NCI-H2227 treated with DMSO at 0.1 percent for 48 hours (cell line): ENCODE results near the gene PCSK4.

Source experiments
- DNase-seq: peaks from one replicate; lab custom pipeline; 2025; lab: John Stamatoyannopoulos, UW

Gene PCSK4

GRCh38 chr19:1438035-1438932, 51.9 kb downstream of the PCSK4 start, which contains the start of gene RPS15:
Gene RPS15 (plus strand): TSS chr19:1438396. CDS start chr19:1438426, 30 bp downstream.
- DNase-seq = peak; percentile 87

GRCh38 chr19:1437609-1438008, 52.5 kb downstream of the PCSK4 start:
- DNase-seq = no peak

- DNase-seq = no peak
These were observed 54.7 kb downstream of the PCSK4 start for GRCh38 chr19:1435378-1435989.

DNA sequence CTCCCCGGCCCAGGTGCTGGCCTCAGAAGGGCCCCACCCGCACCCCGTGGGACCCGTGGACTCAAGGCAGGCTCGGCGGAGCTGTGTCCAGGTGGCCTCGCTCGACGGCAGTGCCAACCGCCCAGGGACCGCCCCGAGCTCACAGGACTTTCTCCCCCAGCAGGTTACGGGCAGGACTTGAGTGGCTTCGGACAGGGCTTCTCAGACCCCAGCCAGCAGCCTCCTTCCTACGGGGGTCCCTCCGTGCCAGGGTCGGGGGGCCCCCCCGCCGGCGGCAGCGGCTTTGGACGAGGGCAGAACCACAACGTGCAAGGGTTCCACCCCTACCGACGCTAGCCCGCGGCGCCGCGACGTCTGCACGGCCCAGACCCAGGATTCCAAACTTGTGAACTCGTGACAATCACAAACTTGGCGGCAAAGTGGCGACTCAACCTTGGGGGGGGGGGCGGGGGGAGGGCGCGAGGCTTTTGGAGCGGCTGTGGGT, 55.5 kb downstream of the PCSK4 start:
- DNase-seq = no peak

GRCh38 chr19:1434040-1434366, 56.1 kb downstream of the PCSK4 start:
- DNase-seq = no peak

DNA sequence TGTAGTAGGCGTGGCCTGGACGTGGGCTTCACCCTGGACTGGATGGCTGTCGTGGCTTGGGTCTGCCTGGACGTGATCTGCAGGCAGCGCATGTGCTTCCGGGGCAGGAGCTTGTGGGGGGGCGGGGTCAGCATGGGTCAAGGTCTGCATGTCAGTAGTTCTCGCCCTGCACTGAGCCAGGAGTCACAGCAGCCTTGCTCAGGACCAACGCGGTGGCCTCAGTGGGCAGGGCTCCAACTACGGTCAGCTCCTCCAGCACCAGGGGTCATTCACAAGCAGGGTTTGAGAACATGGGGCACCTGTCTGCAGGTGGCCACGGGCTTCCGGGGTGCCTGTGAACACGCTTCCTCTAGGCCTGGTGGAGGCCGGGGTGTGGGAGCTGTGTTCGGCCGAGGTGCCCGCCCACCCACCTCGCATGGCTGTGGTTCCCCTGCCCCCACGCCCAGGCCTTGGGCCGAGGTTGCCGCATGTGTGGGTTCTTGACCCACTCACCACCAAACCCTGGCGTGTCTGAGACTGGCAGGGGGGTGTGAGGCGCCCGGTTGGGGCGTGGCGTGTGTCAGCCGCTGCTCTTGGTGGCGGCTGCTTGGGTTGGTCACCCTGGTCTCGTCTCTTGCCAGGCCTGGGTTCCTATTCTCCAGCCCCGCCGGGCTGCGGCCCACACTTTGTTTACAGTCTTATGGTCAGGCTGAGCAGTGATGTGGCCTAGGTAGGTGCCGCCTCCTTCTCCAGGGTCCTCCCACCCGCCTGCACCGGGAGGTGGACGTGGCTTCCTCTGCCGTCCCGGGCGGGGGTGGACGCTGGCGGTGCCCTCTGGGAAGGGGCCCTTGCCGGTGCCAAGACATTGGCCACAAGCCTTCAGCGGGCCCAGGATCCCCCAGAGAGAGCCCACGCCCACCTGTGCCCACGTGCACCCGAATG, 56.8 kb downstream of the PCSK4 start:
- DNase-seq = no peak

- no peak for DNase-seq
These were observed 57.7 kb downstream of the PCSK4 start for GRCh38 chr19:1432507-1432887.

- DNase-seq = no peak
These were observed 58.2 kb downstream of the PCSK4 start for GRCh38 chr19:1431759-1432506.
